ENCODE results near the gene OR3A3. TPM values are rescaled to one million over a fixed set of nuclear protein-coding genes. Genes with fewer than 3 reads are reported as not detected.
"Not testable (repeated sequence)": the region's sequence is repeated elsewhere in the genome, so short reads cannot be mapped to it uniquely, and the experiment has no call there.

Gene OR3A3
- total RNA-seq, 2 donors from 2014 or later = not detected

DNA sequence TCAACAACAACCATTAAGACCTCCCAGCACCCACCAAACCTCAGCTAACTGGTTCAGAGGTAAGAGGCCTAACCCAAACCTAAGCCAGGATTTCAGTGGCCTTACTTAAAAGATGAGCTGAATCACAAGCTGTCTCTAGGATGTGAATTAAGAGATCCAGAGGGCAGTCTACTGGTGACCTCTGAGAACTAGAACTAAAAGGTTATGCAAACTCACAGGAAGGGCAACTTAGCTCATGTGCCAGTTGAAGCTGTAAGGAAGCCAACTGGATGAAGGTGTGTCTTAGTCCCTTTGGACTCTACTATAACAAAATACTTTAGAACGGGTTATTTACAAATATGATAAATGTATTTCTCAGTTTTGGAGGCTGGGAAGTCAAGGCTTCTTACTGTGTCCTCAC is 55.2 kb downstream of the OR3A3 start:
- ATAC-seq = peak; percentile 61
- intact Hi-C loops (cut with DNase I, micrococcal nuclease); DNase-seq: not testable (repeated sequence)

DNA sequence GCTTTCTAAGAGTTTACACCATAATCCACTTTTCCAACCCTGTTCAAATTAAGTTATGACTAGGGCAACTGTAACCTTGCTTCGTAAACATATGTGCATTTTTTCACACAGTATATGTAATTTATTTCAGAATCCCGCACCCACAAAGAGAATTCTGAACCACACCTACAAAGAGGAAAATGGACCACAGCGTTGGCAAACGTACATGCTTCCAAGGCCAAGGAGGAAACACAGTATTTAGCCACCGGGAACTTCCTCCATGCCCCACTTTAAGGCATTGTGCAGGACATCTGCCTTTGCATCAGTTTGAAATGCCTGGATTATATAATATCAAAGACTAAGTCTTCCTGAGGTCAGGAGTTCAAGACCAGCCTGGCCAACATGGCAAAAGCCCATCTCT is 58.4 kb downstream of the OR3A3 start:
- intact Hi-C loops (cut with DNase I, micrococcal nuclease) = no loop called here
- ATAC-seq (peak; percentile 74), DNase-seq (no peak)

DNA sequence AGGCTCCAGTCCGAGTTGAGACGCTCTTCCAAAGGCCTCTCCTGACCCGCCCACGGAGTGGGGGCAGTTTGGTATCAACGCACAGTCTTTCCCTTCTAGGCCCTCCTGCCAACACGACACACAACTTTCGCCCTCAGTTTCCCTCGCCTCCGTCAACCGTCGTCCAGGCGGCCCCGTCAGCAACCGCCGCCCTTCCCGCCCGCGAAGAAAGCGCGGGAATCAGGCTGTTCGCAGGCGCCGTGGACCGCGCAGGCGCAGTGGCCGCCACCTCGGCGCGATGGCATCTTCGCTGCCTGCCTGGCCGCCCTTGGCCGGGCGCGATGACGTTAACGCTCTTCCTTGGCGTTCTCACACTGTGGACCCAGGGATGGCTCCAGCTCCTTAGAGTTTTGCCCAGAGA is 60.4 kb downstream of the OR3A3 start, which contains the start of gene SPATA22:
Gene SPATA22, minus strand, starts transcription at position 221 of the 400 bp plus-strand sequence. CDS start 2,494 bp downstream, outside the sequence.
- ATAC-seq (no peak), DNase-seq (no peak)
- intact Hi-C loops (cut with DNase I, micrococcal nuclease) = no loop called here

- DNase-seq = no peak
- intact Hi-C loops (cut with DNase I, micrococcal nuclease) = no loop called here
Observed at GRCh38 chr17:3472137-3472536, 61.0 kb downstream of the OR3A3 start.

More at GRCh38 chr17:3472137-3472536, 61.0 kb downstream of the OR3A3 start:
- ATAC-seq = no peak

Other genes with a start within 250 kb of the OR3A3 start
- gene OR1A2, start 213.9 kb upstream of the OR3A3 start, total RNA-seq = not detected
- not detected for gene OR1A1, start 203.7 kb upstream of the OR3A3 start, total RNA-seq
- gene OR3A1, start 113.0 kb upstream of the OR3A3 start, total RNA-seq = not detected
- gene OR3A2, start 25.1 kb upstream of the OR3A3 start, total RNA-seq = not detected
- not detected for gene OR1E1, start 13.0 kb upstream of the OR3A3 start, total RNA-seq
- gene OR1E2, start 22.5 kb downstream of the OR3A3 start, total RNA-seq = not detected
- gene SPATA22, start 60.4 kb downstream of the OR3A3 start, total RNA-seq = not detected
- 1 to 10 TPM; 1.0 to 3.1 TPM for gene ASPA, start 64.6 kb downstream of the OR3A3 start, total RNA-seq
- 1 to 10 TPM in 1 of 2 donors, under 1 TPM in 1; 0.43 to 1.5 TPM for gene TRPV3, start 146.4 kb downstream of the OR3A3 start, total RNA-seq
- 1 to 10 TPM; 6.3 to 8.6 TPM for gene TRPV1, start 198.0 kb downstream of the OR3A3 start, total RNA-seq
- gene SHPK, start 224.9 kb downstream of the OR3A3 start, total RNA-seq = 10 to 100 TPM; 19.1 to 19.6 TPM
- 1 to 10 TPM; 7.7 to 8.0 TPM for gene CTNS, start 225.4 kb downstream of the OR3A3 start, total RNA-seq

All from left colon (tissue), 2 donors.